Fibroblast of lung (primary cell): ENCODE measurements around the gene FIGNL1.

Source experiments
- CTCF ChIP-seq, 2 donors: IDR thresholded peaks in 1 of 2; conservative IDR thresholded peaks in 1 of 2; 1 replicate in 1 of 2; 2 replicates in 1 of 2; pipeline ENCODE4 v1.5.1; 2011 to 2012; ENCODE audit warnings: low read length in 2 of 2, control low read depth in 1 of 2, inconsistent platforms in 1 of 2, low read depth in 1 of 2, mild to moderate bottlenecking in 1 of 2
- EZH2 ChIP-seq: IDR thresholded peaks from 2 replicates; pipeline ENCODE4 v1.5.1; 2012; ENCODE audit warnings: low read length, control low read depth, mild to moderate bottlenecking; ENCODE audit errors: missing control alignments

- TF ChIP-seq EZH2 = no peak
- TF ChIP-seq CTCF (conservative IDR thresholded peaks at IDR 0.05 in 1 of 2, IDR thresholded peaks at IDR 0.05 in 1 of 2; ENCODE audit: low read depth in 1 of 2, low read length in 2 of 2) = no peak
Measured at GRCh38 chr7:50491209-50491608, 41.1 kb upstream of the FIGNL1 start.
